HL-60/S4 (cell line): ENCODE data around the gene KLHL14.
"Not testable (repeated sequence)": the region's sequence is repeated elsewhere in the genome, so short reads cannot be mapped to it uniquely, and the experiment has no call there.

Experiments used
- in situ Hi-C: fragments of 300-500 bp; cut with MboI; formaldehyde crosslinking; loops from 2 replicates; pipeline ENCODE4 v1.14.3; 2022; ENCODE audit warnings: low sequenced_read_pairs

KLHL14 gene

GRCh38 chr18:32772581-32773381, at the start of gene KLHL14:
KLHL14 (minus strand) TSS chr18:32773023; CDS start chr18:32770591, 2,432 bp downstream.
- in situ Hi-C loops: no loop called here

GRCh38 chr18:32822197-32822596, 49.4 kb upstream of the KLHL14 start:
- in situ Hi-C loops: no loop called here

- in situ Hi-C loops: no loop called here
Observed at GRCh38 chr18:32815881-32816280, 43.1 kb upstream of the KLHL14 start.

GRCh38 chr18:32812342-32812741, 39.5 kb upstream of the KLHL14 start:
- in situ Hi-C loops: no loop called here

GRCh38 chr18:32810314-32810713, 37.5 kb upstream of the KLHL14 start:
- in situ Hi-C loops: no loop called here

GRCh38 chr18:32805354-32805753, 32.5 kb upstream of the KLHL14 start:
- in situ Hi-C loops: no loop called here

- in situ Hi-C loops: no loop called here
Observed at GRCh38 chr18:32804134-32804888, 31.5 kb upstream of the KLHL14 start.

- in situ Hi-C loops: no loop called here
Observed at GRCh38 chr18:32803568-32803967, 30.7 kb upstream of the KLHL14 start.

- in situ Hi-C loops: no loop called here
Observed at GRCh38 chr18:32802591-32803451, 30.0 kb upstream of the KLHL14 start.

- in situ Hi-C loops: no loop called here
Observed at GRCh38 chr18:32801228-32801627, 28.4 kb upstream of the KLHL14 start.

- in situ Hi-C loops: no loop called here
Observed at GRCh38 chr18:32798209-32798960, 25.6 kb upstream of the KLHL14 start.

- in situ Hi-C loops: not testable (repeated sequence)
Observed at GRCh38 chr18:32794667-32795066, 21.8 kb upstream of the KLHL14 start.

GRCh38 chr18:32779010-32779409, 6.2 kb upstream of the KLHL14 start:
- in situ Hi-C loops: no loop called here

- in situ Hi-C loops: no loop called here
Observed at GRCh38 chr18:32777049-32777448, 4.2 kb upstream of the KLHL14 start.

- in situ Hi-C loops: no loop called here
Observed at GRCh38 chr18:32776561-32776960, 3.7 kb upstream of the KLHL14 start.

- in situ Hi-C loops: no loop called here
Observed at GRCh38 chr18:32775628-32776027, 2.8 kb upstream of the KLHL14 start.

GRCh38 chr18:32773382-32773712, 524 bp upstream of the KLHL14 start:
- in situ Hi-C loops: no loop called here

- in situ Hi-C loops: no loop called here
Observed at GRCh38 chr18:32771871-32772580, 797 bp downstream of the KLHL14 start.

GRCh38 chr18:32771169-32771751, 1.6 kb downstream of the KLHL14 start:
- in situ Hi-C loops: no loop called here
